H1 (cell line): ENCODE data around the gene AMELY. TPM values are rescaled to one million over a fixed set of nuclear protein-coding genes. Genes with fewer than 3 reads are reported as not detected.
"Not testable (repeated sequence)": the region's sequence is repeated elsewhere in the genome, so short reads cannot be mapped to it uniquely, and the experiment has no call there.

Experiments used
- CTCF ChIA-PET: fragments of 300-600 bp; sonication (Branson Sonifier 250); formaldehyde crosslinking; loops from one replicate; lab custom pipeline; 2021; ENCODE audit not compliant: partially characterized antibody; lab: Charles Lee
- POLR2A ChIA-PET: fragments of 300-600 bp; sonication (Branson Sonifier 250); formaldehyde crosslinking; loops from one replicate; lab custom pipeline; 2021; ENCODE audit warnings: inconsistent platforms; ENCODE audit not compliant: partially characterized antibody; lab: Charles Lee
- DNase-seq, 2 experiments: peaks; one replicate each; pipeline versions ENCODE4 v3.0.0 to v3.0.0-alpha.2; 2010 to 2022; ENCODE audit warnings: low spot score in 2 of 2, low read depth in 1 of 2, mixed read lengths in 1 of 2
- FAIRE-seq: peaks from 2 replicates; lab custom pipeline; 2011; peaks lifted over from hg19 to GRCh38; lab: Jason Lieb, UNC
- H2AFZ ChIP-seq: 2 replicates; pipeline ENCODE4 v1.8.1; 2012; ENCODE audit warnings: low read length, inconsistent platforms
- H2AK5ac ChIP-seq: 2 replicates; pipeline ENCODE4 v1.6.1; 2013; ENCODE audit warnings: low read depth, low read length
- H2BK120ac ChIP-seq: replicated peaks from 2 replicates; pipeline ENCODE3; 2013; ENCODE audit warnings: low read depth, low read length, inconsistent platforms
- H2BK12ac ChIP-seq: 2 replicates; pipeline ENCODE4 v1.6.1; 2013; ENCODE audit warnings: low read depth, low read length
- H2BK15ac ChIP-seq: 2 replicates; pipeline ENCODE4 v1.6.1; 2013; ENCODE audit warnings: low read length
- H2BK20ac ChIP-seq: 2 replicates; pipeline ENCODE4 v1.6.1; 2013; ENCODE audit warnings: low read length
- H2BK5ac ChIP-seq: 2 replicates; pipeline ENCODE4 v1.6.1; 2013; ENCODE audit warnings: low read depth, low read length
- H3K14ac ChIP-seq: 2 replicates; pipeline ENCODE4 v1.6.1; 2013; ENCODE audit warnings: inconsistent platforms; ENCODE audit not compliant: insufficient read length
- H3K18ac ChIP-seq: 2 replicates; pipeline ENCODE4 v1.6.1; 2013; ENCODE audit warnings: low read length; ENCODE audit errors: extremely low read depth
- H3K23ac ChIP-seq: 2 replicates; pipeline ENCODE4 v1.6.1; 2013; ENCODE audit warnings: inconsistent platforms; ENCODE audit not compliant: insufficient read length
- H3K23me2 ChIP-seq: 2 replicates; pipeline ENCODE4 v1.6.1; 2013; ENCODE audit warnings: low read depth, low read length
- H3K27ac ChIP-seq: 2 replicates; pipeline ENCODE4 v1.6.1; 2011; ENCODE audit warnings: low read depth, low read length, inconsistent platforms
- H3K27me3 ChIP-seq, 4 experiments: replicated peaks in 1 of 4; 1 replicate in 1 of 4; 2 replicates in 3 of 4; pipeline versions ENCODE4 v1.6.1 to v1.8.1; 2011 to 2013; ENCODE audit warnings: low read length in 3 of 4, mild to moderate bottlenecking in 3 of 4, inconsistent platforms in 2 of 4, mixed read lengths in 2 of 4, moderate library complexity in 1 of 4; ENCODE audit not compliant: control insufficient read depth in 3 of 4, insufficient read depth in 3 of 4; ENCODE audit errors: extremely low read depth in 1 of 4
- H3K36me3 ChIP-seq, 4 experiments: 2 replicates each; pipeline versions ENCODE4 v1.6.1 to v1.8.1; 2011 to 2013; ENCODE audit warnings: mild to moderate bottlenecking in 4 of 4, low read length in 3 of 4, moderate library complexity in 2 of 4, control low read depth in 1 of 4, inconsistent platforms in 1 of 4; ENCODE audit not compliant: insufficient read depth in 4 of 4, control insufficient read depth in 2 of 4
- H3K4ac ChIP-seq: replicated peaks from 2 replicates; pipeline ENCODE3; 2013; ENCODE audit warnings: low read length, low read depth, mixed read lengths, inconsistent platforms; ENCODE audit not compliant: insufficient read length
- H3K4me1 ChIP-seq, 4 experiments: replicated peaks in 1 of 4; 1 replicate in 1 of 4; 2 replicates in 3 of 4; pipeline versions ENCODE4 v1.6.1 to v1.8.1; 2011 to 2013; ENCODE audit warnings: low read length in 3 of 4, inconsistent platforms in 2 of 4, mixed read lengths in 1 of 4; ENCODE audit not compliant: insufficient read depth in 4 of 4, control insufficient read depth in 3 of 4
- H3K4me2 ChIP-seq, 2 experiments: 2 replicates each; pipeline versions ENCODE4 v1.6.1 to v1.8.1; 2011 to 2013; ENCODE audit warnings: low read depth in 2 of 2, low read length in 2 of 2, control low read depth in 1 of 2, inconsistent platforms in 1 of 2, mild to moderate bottlenecking in 1 of 2; ENCODE audit not compliant: insufficient read depth in 1 of 2
- H3K4me3 ChIP-seq, 4 experiments: fragments of 200-600, 300-600 bp in 1 of 4; sonication (generic), shearing (Covaris generic), sonication (Bioruptor Twin) in 1 of 4; 2 replicates each; pipeline versions ENCODE4 v1.5.1 to v1.8.1; 2011 to 2016; ENCODE audit warnings: low read length in 4 of 4, low read depth in 3 of 4, control low read depth in 2 of 4, inconsistent platforms in 2 of 4, mild to moderate bottlenecking in 2 of 4, mixed read lengths in 1 of 4, moderate library complexity in 1 of 4; ENCODE audit not compliant: insufficient read depth in 2 of 4; ENCODE audit errors: extremely low read depth in 1 of 4
- H3K56ac ChIP-seq: replicated peaks from 2 replicates; pipeline ENCODE3; 2013; ENCODE audit warnings: low read depth, mild to moderate bottlenecking, mixed read lengths, low read length, inconsistent platforms; ENCODE audit not compliant: insufficient read length
- H3K79me1 ChIP-seq: 2 replicates; pipeline ENCODE4 v1.6.1; 2013; ENCODE audit warnings: low read depth, low read length, control low read depth
- H3K79me2 ChIP-seq, 2 experiments: 2 replicates each; pipeline versions ENCODE4 v1.6.1 to v1.8.1; 2012 to 2013; ENCODE audit warnings: low read length in 2 of 2, mild to moderate bottlenecking in 2 of 2, inconsistent platforms in 1 of 2; ENCODE audit not compliant: insufficient read depth in 2 of 2, control insufficient read depth in 1 of 2
- H3K9ac ChIP-seq, 4 experiments: replicated peaks in 1 of 4; 1 replicate in 1 of 4; 2 replicates in 3 of 4; pipeline versions ENCODE4 v1.6.1 to v1.8.1; 2011 to 2013; ENCODE audit warnings: low read depth in 3 of 4, low read length in 3 of 4, control low read depth in 2 of 4, mild to moderate bottlenecking in 2 of 4, moderate library complexity in 2 of 4, inconsistent platforms in 1 of 4; ENCODE audit errors: extremely low read depth in 1 of 4
- H3K9me3 ChIP-seq, 2 experiments: 2 replicates each; pipeline versions ENCODE4 v1.6.1 to v1.8.1; 2012 to 2013; ENCODE audit warnings: mild to moderate bottlenecking in 2 of 2, moderate library complexity in 2 of 2, control low read depth in 1 of 2, inconsistent platforms in 1 of 2, low read depth in 1 of 2, low read length in 1 of 2, mixed read lengths in 1 of 2; ENCODE audit not compliant: insufficient read depth in 2 of 2
- H4K20me1 ChIP-seq, 2 experiments: replicated peaks in 1 of 2; 2 replicates each; pipeline versions ENCODE3 to v1.8.1; 2011 to 2013; ENCODE audit warnings: inconsistent platforms in 2 of 2, low read length in 2 of 2, mild to moderate bottlenecking in 1 of 2; ENCODE audit not compliant: insufficient read depth in 2 of 2, control insufficient read depth in 1 of 2
- H4K5ac ChIP-seq: 2 replicates; pipeline ENCODE4 v1.6.1; 2013; ENCODE audit warnings: low read length, low read depth, mixed read lengths, inconsistent platforms; ENCODE audit not compliant: insufficient read length
- H4K8ac ChIP-seq: 2 replicates; pipeline ENCODE4 v1.8.0; 2013; ENCODE audit warnings: mild to moderate bottlenecking, moderate library complexity, low read length, inconsistent platforms; ENCODE audit not compliant: insufficient read depth; ENCODE audit errors: extremely low read depth
- H4K91ac ChIP-seq: replicated peaks from 2 replicates; pipeline ENCODE3; 2013; ENCODE audit warnings: low read length, mixed read lengths, inconsistent platforms; ENCODE audit not compliant: insufficient read length
- polyA plus RNA-seq, 7 experiments: library from polyadenylated mRNA; depleted of rRNA in 3 of 7; stranded (reverse) in 5 of 7; unstranded in 2 of 7; fragments of >200 nt in 5 of 7; fragments of 200-250 nt in 2 of 7; gene quantifications; 1 replicate in 5 of 7; 2 replicates in 1 of 7; 4 replicates in 1 of 7; pipeline versions ENCODE4 v1.2.1 to v1.2.3, GENCODE V29; 2011 to 2013; ENCODE audit warnings: missing spikeins in 2 of 7, mixed read lengths in 2 of 7
- total RNA-seq: library from RNA; stranded (reverse); fragmentation: NEBNext Ultra II Directional; extraction: Animal tissue kit (Norgen Biotek cat#: 25700); gene quantifications from 2 replicates; pipeline ENCODE4 v1.2.1, GENCODE V29; 2021

AMELY gene
- total and polyA plus RNA-seq, 2 of the 8 experiments (the other 6 are each of a cell fraction or from before 2014, with no cell fraction given), result 0.09 TPM; not detected in 1

- H2AK5ac ChIP-seq, H4K20me1 ChIP-seq, H4K5ac ChIP-seq, H3K9ac ChIP-seq, H2BK120ac ChIP-seq, H3K14ac ChIP-seq, H3K4me2 ChIP-seq, H4K91ac ChIP-seq, FAIRE-seq, H3K18ac ChIP-seq, H3K9me3 ChIP-seq, H3K56ac ChIP-seq, H3K36me3 ChIP-seq, H2BK12ac ChIP-seq, H4K8ac ChIP-seq, POLR2A ChIA-PET, H2BK5ac ChIP-seq, H2AFZ ChIP-seq, H3K4ac ChIP-seq, DNase-seq, H3K4me3 ChIP-seq, H3K23me2 ChIP-seq, H2BK15ac ChIP-seq, H3K27ac ChIP-seq, H3K79me2 ChIP-seq, H3K79me1 ChIP-seq, H3K23ac ChIP-seq, H2BK20ac ChIP-seq, CTCF ChIA-PET, H3K4me1 ChIP-seq: not testable (repeated sequence)
- H3K27me3 ChIP-seq, result peaks cover 6 to 14% (median 10%) of the 10 kb centered on the region in 4 experiments
Measured at GRCh38 chrY:6902116-6902515, 9.4 kb downstream of the AMELY start.
